Stimulated activated CD8-positive, alpha-beta memory T cell treated with anti-CD3 and anti-CD28 coated beads, Interleukin-2, amount 100 ng/mL, for 48 hours (primary cell): ENCODE results near the gene PDZD8.

Source experiments
- DNase-seq, 2 donors: peaks; one replicate each; pipeline ENCODE4 v3.0.0-alpha.2; 2020; ENCODE audit warnings: low read depth in 2 of 2

Gene PDZD8

DNA sequence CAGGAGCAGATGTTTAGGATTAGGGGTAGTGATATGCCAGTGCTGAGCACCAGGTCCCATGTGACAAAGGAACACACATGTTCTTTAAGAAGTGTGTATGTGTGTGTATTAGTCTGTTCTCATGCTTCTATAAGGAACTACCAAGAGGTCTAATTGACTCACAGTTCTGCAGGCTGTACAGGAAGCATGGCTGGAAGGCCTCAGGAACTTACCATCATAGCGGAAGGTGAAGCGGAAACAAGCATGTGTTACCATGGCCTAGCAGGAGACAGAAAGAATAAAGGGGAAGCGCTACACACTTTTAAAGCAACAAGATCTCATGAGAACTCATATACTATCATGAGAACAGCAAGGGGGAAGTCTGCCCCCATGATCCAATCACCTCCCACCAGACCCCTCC is 22.8 kb upstream of the PDZD8 start:
- no peak for DNase-seq

GRCh38 chr10:117391436-117392205 is 16.4 kb upstream of the PDZD8 start:
- no peak for DNase-seq

DNA sequence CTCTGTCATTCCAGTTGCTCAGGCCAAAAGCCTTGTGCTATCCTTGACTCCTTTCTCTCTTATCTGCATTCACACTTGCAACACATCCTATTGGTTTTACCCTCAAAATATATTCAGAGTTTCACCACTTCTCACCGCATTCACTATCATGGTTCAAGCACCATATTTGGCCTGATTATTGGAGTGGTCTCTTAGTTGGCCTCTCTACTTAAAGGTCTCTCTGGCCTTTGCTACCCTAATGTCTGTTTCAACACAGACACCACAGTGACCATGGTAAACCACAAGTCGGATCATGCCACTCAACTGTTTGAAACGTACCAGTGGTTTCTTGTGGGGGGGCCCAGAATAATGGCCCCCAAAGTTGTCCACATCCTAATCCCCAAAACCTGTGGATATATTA is 15.2 kb upstream of the PDZD8 start:
- no peak for DNase-seq

DNA sequence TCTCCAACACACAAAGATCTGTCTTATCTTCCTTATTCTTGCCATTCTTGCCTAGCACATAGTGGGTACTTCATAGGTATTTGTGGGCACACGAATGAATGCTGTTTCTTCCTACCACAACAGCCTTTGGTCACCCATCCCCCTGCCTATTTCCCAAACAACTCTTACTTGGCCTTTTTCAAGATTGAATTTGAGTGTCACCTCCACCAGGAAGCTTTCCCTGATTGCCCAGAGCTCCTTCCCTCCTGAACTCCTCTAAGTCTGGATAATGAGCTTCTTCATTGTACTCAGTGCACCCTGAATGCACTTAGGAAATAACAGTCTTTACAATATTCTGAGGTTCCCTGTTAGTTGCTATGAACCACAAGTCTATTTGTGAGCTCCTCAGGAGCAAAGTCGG is 11.6 kb upstream of the PDZD8 start:
- no peak for DNase-seq

DNA sequence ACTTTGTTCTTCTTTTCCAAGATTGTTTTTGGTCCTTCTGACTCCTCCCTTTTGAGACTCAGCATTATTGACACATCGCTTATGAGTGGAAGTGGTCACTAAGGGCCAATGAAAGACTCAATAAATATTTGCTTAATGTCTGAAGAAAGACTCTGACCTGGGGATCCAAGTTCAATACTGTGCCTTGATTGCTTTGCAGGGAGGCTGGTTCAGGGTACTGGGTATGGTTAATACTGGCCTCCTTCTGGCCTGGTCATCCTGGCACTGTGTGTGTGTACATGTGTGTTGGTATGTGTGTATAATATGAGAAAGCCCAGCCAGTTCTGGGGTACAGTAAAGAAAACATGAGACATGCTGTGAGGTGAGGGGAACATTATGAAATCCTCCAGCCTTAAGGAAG is 7.6 kb upstream of the PDZD8 start:
- no peak for DNase-seq

DNA sequence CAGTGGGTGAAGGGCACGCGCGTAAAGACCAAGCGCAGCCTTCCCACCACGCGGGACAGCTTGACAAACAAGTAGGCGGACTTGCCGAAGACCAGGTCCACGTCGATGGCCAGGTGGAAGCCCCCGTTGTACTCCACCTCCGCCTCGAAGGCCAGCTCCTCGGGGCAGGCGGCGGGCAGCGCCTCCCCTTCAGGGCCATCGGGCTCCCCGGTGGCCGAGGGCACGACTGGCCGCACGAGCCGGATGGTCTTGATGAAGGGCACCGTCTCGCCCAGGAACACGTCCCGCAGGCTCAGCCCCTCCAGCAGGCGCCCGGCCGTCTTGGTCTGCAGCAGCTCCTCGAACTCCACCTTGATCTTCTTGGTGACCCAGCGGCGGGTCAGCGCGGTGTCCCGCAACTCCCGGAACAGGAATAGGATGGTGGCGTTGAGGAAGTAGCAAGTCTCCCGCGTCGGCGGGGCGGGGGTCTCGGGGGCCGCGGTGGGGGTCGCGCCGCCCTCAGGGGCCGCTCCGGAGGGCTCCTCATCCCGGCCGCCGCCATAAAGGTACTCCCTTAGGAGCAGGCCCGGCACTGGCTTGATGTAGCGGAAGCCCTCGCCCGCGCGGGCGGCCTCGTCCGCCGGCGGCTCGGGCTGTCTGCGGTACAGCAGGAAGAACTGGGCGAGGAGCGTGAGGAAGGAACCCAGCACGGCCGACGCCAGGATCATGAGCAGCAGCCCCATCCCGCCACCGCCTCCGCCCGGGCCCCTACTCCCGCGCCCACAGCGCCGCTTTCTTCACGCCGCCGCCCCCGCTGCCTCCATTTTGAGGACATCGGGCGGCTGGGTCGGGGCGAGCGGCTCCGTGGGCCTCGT is 507 bp downstream of the PDZD8 start:
- DNase-seq = peak in 1 of 2 donors; percentile 8

- DNase-seq = peak; percentile 11 to 16
Observed at GRCh38 chr10:117373823-117374505, 1.3 kb downstream of the PDZD8 start.

- no peak for DNase-seq
Observed at GRCh38 chr10:117370205-117370604, 5.0 kb downstream of the PDZD8 start.

DNA sequence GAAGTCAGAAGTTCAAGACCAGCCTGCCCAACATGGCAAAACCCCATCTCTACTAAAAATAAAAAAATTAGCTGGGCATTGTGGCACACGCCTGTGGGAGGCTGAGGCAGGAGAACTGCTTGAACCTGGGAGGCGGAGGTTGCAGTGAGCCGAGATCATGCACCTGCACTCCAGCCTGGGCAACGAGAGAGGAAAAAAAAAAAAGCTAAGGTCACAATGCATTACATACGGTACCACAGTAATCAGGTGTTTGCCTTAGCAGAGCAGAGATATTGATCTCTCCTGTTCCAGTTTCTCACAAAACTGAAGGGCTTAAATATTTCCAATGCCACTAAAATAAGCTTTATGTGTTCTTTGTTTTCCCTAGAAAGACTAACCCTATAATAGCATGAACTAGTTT is 7.5 kb downstream of the PDZD8 start:
- DNase-seq = no peak

DNA sequence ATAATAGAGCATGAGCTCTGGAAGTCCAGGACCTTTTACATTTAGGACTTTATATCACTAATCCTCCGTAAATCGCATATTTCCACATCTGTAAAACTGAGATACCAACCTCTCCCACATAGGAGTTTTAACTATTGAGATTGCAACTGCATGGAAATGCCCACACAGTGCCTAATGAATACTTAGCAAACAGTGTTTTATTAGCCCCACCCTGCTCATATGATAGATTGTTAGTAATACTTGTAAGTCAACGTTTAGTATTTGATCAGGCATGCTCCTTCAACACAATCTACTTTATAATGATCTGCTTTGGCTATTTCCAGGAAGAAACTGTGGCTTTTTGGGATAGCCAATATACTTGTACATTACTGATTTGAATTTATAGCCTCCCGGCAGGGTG is 8.5 kb downstream of the PDZD8 start:
- no peak for DNase-seq

- DNase-seq = no peak
Observed at GRCh38 chr10:117365612-117366011, 9.6 kb downstream of the PDZD8 start.

DNA sequence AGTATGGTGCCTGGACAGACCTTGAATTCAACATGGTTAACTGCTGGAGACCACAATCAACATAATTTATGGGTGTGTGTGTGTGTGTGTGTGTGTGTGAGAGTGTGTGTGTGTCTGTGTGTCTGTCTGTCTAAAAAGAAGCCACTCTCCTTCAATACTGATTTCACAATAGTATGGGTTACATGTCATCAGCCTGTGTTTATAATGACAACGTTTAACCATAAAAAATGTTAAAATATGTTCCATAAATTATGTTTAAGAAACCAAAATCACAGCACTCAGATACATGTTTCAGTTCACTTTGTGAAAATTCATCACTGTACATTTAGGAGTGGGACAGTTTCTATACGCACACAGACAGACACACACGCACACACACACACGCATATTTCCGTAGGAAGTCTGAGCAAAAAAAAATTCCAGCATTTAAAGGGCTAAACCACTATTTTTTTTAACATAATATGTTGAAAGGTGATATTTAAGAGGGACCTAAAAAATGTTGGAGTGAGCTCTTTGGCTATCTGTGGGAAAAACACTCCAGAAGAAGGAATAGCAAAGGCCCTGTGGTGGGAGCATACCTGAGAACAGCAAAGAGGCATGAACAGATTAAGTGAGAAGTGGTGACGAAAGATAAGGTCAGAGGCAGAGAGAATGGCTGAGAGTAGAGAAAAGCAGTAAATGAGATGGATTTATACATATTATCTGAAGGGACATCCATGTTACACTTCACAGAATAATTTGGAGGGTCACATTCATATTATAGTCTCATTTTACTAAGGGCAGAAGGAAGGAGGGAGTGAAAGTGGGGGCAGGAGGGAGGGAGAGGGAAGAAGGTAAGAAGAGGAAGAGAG is 10.9 kb downstream of the PDZD8 start:
- no peak for DNase-seq

GRCh38 chr10:117363028-117363427 is 12.2 kb downstream of the PDZD8 start:
- no peak for DNase-seq

DNA sequence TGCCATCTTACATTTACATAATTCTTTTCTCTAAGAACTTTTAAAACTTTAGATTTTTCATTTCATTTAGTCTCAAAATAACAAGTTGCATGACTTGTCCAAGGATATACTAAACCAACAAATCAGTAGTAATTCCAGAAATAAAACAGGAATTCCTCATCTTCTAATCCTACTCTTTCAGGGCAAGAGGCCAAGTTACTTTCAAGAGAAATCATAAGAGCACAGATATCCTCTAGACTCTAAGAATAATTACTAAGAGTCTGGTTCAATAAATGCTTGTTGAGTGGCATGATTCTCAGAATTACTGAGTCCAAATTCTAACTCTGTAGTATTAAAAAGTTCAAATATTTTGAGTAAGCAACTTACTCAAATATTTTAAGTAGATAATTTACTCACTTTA is 12.9 kb downstream of the PDZD8 start:
- no peak for DNase-seq

DNA sequence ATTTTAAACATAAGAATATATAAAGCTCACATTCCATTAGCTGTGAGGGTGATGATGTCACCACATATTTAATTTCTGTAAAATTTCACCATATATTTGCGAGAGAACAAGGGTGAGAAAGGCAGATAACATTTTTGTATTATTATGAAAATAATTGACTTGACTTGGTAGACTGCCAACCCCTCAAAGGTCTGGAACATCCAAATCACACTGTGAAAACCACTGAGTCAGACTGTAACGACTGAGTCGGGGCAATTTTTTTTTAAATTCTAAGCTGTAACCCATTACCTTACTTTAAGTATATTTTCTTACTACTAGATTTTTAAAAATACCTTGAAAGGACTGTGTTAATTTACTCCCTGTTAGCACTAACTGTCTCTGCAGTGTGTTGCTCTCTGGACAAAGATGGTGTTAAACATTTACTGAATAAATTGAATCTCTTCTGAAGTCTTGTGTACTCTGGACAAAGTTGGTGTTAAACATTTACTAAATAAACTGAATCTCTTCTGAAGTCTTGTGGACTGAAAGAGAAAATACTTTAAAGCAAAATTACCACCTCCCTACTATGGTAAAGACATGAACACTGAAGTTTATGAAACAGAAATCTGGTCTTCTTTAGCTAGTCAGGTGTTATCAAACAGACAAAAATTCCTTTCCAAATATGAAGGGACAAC is 14.1 kb downstream of the PDZD8 start:
- DNase-seq = no peak

DNA sequence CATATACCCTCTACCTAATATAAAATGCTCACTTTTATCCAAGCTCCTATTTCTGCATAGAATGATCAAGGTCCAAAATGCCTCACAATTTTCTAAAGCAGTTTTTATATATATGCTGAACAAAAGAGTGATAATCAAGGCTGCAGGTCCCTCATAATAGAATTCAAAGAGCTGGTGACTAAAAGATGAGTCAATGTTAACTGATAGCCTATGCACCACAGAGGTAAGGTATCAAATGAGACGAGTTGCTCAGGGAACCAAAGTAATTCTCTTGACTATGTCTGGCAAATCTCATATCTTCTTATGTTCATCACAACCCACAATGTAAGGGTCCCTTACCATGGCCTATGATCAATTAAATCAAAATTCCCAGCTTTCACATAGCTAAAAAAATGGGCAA is 15.2 kb downstream of the PDZD8 start:
- DNase-seq = no peak

- DNase-seq = no peak
Observed at GRCh38 chr10:117355072-117355471, 20.2 kb downstream of the PDZD8 start.

- no peak for DNase-seq
Observed at GRCh38 chr10:117353684-117354083, 21.6 kb downstream of the PDZD8 start.

DNA sequence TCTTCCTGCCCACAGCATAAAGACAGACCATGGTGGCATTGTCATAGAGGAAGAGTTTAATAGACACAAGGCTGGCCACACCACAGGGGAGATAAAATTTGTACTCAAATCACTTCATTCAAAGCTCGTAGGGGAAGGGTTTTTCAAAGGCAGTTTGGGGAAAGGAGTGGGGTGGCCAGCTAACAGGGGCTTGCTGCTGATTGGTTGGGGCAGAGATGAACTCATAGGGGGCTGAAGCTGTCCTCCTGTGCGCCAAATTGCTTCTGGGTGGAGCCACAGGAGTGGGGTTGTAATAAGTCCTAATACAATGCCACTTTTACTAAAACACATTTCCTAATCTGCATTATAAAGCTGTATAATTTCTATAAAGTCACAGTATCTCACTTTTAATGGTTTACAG is 22.5 kb downstream of the PDZD8 start:
- DNase-seq = no peak

DNA sequence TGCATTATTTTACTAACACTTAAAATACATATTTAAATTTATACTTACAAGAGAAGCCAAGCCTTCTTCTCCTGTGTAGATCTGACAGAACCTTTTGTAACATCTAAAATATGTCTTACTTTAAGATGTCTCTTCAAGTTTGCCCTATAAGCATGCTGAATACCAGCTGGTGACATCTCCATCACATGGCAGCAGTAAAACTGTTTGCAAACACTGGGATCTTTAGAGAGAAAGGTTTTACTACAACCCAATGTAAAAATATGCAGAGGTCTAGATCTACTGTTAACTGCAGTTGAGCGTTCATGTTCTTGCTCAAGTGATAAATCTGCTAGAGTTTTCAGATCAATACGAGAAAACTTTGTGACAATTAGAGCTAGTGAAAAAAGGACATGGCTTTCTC is 23.2 kb downstream of the PDZD8 start:
- no peak for DNase-seq

GRCh38 chr10:117351558-117351957 is 23.7 kb downstream of the PDZD8 start:
- DNase-seq = no peak
